SJSA1 (cell line): ENCODE results near the gene CEP295NL. TPM values are rescaled to one million over a fixed set of nuclear protein-coding genes. Genes with fewer than 3 reads are reported as not detected.
"Not testable (repeated sequence)": the region's sequence is repeated elsewhere in the genome, so short reads cannot be mapped to it uniquely, and the experiment has no call there.

Experiments used
- DNase-seq, 2 experiments: peaks; one replicate each; pipeline ENCODE4 v3.0.0-alpha.2; 2015 to 2020; ENCODE audit warnings: low spot score in 2 of 2, low read depth in 1 of 2
- H3K27ac ChIP-seq: fragments of 250-450 bp; sonication (Bioruptor Pico); 2 replicates; pipeline ENCODE4 v1.5.1; 2020; ENCODE audit warnings: mild to moderate bottlenecking, moderate library complexity
- H3K27me3 ChIP-seq: fragments of 250-450 bp; sonication (Bioruptor Pico); replicated peaks from 2 replicates; pipeline ENCODE4 v1.5.1; 2020; ENCODE audit warnings: mild to moderate bottlenecking, moderate library complexity
- H3K36me3 ChIP-seq: fragments of 250-450 bp; sonication (Bioruptor Pico); 2 replicates; pipeline ENCODE4 v1.5.1; 2020; ENCODE audit warnings: mild to moderate bottlenecking
- H3K4me1 ChIP-seq: fragments of 250-450 bp; sonication (Bioruptor Pico); replicated peaks from 2 replicates; pipeline ENCODE4 v1.6.1; 2021; ENCODE audit warnings: mild to moderate bottlenecking
- H3K4me3 ChIP-seq: fragments of 250-450 bp; sonication (Bioruptor Pico); 2 replicates; pipeline ENCODE4 v1.5.1; 2020; ENCODE audit warnings: mild to moderate bottlenecking
- H3K9me3 ChIP-seq: fragments of 250-450 bp; sonication (Bioruptor Pico); replicated peaks from 2 replicates; pipeline ENCODE4 v1.5.1; 2020; ENCODE audit warnings: mild to moderate bottlenecking
- total RNA-seq: library from RNA; depleted of rRNA; stranded (reverse); fragments of >200 nt; shearing (Covaris generic); gene quantifications from 2 replicates; pipeline ENCODE4 v1.2.3, GENCODE V29; 2014

The CEP295NL gene
- total RNA-seq, 1 experiment from 2014 or later, result 0.34 TPM

DNA sequence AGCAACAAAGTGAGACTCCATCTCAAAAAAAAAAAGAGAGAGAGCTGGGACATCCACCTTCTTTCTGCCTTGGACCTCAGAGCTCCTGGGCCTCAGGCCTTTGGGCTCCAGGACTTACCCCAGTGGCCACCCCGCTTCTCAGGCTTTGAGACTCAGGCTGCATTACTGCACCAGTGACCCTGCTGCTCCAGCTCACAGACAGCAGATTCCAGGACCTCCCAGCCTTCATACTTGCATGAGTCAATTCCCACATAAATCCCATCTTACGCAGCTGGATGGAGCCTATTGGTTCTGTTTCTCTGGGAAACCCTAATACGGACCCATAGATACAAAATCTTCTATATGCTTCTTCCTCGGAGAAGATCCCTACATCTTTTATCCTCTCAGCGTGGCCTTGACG is 2.1 kb upstream of the CEP295NL start:
- DNase-seq, result no peak
- no peaks in the 10 kb centered on the region for H3K9me3 ChIP-seq
- H3K27ac ChIP-seq, result no peak overlapping the region
- no peak overlapping the region for H3K4me3 ChIP-seq
- H3K36me3 ChIP-seq, result peaks cover 57% of the 10 kb centered on the region
- no peaks in the 10 kb centered on the region for H3K27me3 ChIP-seq
- H3K4me1 ChIP-seq, result peaks cover 11% of the 10 kb centered on the region

- Histone ChIP-seq H3K4me1 (peaks cover 11% of the 10 kb centered on the region), H3K27me3 (no peaks in the 10 kb centered on the region), H3K9me3 (no peaks in the 10 kb centered on the region), H3K36me3 (peaks cover 53% of the 10 kb centered on the region), H3K27ac (no peak overlapping the region), H3K4me3 (no peak overlapping the region)
- DNase-seq, result no peak
Measured at GRCh38 chr17:78904371-78904770, 1.4 kb upstream of the CEP295NL start.

DNA sequence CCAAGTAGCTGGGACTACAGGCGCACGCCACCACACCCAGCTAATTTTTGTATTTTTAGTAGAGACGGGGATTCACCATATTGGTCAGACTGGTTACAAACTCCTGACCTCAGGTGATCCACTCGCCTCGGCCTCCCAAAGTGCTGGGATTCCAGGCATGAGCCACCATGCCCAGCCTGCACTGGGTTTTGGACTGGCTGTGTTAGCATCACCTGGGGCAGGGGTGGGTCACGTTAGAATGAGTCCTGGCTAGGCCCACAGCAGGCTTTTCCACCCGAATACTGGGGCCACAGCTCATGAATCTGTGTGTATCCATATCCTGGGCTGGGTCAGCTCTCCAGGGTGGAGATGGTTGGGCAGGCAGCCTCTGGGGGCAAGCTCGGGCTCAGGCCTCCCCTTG is 770 bp downstream of the CEP295NL start:
- not testable (repeated sequence) for H3K9me3 ChIP-seq, H3K27ac ChIP-seq, DNase-seq, H3K4me3 ChIP-seq, H3K27me3 ChIP-seq
- Histone ChIP-seq H3K4me1 (peaks cover 11% of the 10 kb centered on the region), H3K36me3 (peaks cover 62% of the 10 kb centered on the region)

DNA sequence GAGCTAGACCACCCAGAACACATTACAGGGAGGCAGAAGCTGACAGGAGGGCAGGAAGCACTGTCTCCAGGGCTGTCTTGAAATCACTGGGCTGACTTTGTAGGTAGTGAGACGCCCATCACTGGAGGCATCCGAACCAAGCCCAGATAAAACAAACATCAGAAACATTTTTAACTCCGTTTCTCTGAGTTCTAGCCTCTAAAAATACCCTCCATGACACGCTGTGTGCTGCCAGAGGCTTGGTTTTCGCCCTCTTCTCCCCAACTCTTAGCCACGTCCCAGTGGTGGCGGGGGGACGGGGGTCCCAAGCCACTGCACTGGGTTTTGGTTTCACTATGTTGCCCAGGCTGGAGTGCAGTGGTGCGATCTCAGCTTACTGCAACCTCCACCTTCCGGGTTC is 1.2 kb downstream of the CEP295NL start:
- Histone ChIP-seq H3K36me3 (peaks cover 63% of the 10 kb centered on the region), H3K27me3 (no peaks in the 10 kb centered on the region), H3K4me3 (no peak overlapping the region), H3K9me3 (no peaks in the 10 kb centered on the region), H3K27ac (no peak overlapping the region), H3K4me1 (peaks cover 11% of the 10 kb centered on the region)
- DNase-seq, result no peak

GRCh38 chr17:78900816-78901215 is 2.2 kb downstream of the CEP295NL start:
- Histone ChIP-seq H3K27ac (no peak overlapping the region), H3K4me1 (peaks cover 11% of the 10 kb centered on the region), H3K9me3 (no peaks in the 10 kb centered on the region), H3K36me3 (peaks cover 63% of the 10 kb centered on the region), H3K27me3 (no peaks in the 10 kb centered on the region), H3K4me3 (no peak overlapping the region)
- no peak for DNase-seq

- Histone ChIP-seq H3K27ac (no peak overlapping the region), H3K36me3 (peaks cover 57% of the 10 kb centered on the region), H3K9me3 (no peaks in the 10 kb centered on the region), H3K27me3 (no peaks in the 10 kb centered on the region), H3K4me1 (peaks cover 11% of the 10 kb centered on the region), H3K4me3 (no peak overlapping the region)
- DNase-seq, result no peak
Measured at GRCh38 chr17:78899361-78900260, 3.4 kb downstream of the CEP295NL start.

DNA sequence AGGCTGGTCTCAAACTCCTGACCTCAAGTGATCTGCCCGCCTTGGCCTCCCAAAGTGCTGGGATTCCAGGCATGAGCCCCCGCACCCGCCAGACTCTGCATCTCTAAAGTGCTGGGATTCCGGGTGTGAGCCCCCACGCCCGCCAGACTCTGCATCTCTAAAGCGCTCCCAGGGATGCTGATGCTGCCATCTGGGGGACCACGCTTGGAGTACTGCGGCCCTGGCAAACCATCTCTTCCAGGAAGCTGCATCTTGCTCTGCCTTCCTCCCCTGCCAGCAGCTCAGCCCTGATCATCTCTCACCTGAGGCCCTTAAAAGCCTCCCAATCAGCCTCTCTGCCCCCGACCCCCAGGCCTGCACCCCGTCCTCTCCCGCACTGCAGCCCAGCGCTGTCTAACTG is 4.1 kb downstream of the CEP295NL start:
- Histone ChIP-seq H3K4me3 (no peak overlapping the region), H3K4me1 (peaks cover 8% of the 10 kb centered on the region), H3K9me3 (no peaks in the 10 kb centered on the region), H3K27ac (no peak overlapping the region), H3K36me3 (peaks cover 50% of the 10 kb centered on the region), H3K27me3 (no peaks in the 10 kb centered on the region)
- no peak for DNase-seq

DNA sequence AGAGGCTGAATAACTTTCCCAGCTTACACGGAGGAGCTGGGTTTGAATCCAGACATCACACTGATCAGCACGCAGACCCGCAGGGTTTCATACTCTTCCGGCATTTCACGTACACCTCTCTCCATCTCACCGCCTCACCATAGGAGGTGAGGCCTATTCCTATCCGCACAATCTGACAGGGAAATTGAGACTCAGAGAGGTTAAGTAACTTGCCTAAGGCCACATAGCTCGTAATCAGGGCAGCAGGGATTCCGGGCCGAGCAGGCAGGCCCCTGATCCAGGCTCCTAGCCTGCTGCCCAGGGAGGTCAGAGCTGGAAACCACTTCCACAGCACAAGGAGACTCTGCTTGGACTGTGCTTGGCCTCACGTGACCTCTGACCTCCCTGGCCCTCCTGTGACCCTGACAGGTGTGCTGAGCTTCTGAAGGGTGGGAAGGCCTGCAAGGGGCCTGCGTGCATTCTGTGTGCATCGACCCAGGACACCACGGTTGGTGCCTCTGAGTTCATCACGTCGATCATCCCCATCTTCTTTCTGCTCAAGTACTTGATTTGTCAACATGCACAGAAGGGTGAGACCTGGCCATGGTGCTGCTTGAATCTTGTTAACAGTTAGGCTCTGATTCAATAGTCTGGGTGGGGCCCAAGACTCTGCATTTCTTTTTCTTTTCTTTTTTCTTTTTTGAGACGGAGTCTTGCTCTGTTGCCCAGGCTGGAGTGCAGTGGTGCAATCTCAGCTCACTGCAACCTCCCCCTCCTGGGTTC is 4.7 kb downstream of the CEP295NL start:
- Histone ChIP-seq H3K4me3 (no peak overlapping the region), H3K27ac (no peak overlapping the region), H3K36me3 (peaks cover 47% of the 10 kb centered on the region), H3K4me1 (peaks cover 1% of the 10 kb centered on the region), H3K9me3 (no peaks in the 10 kb centered on the region), H3K27me3 (no peaks in the 10 kb centered on the region)
- DNase-seq, result no peak

GRCh38 chr17:78897664-78898047 is 5.3 kb downstream of the CEP295NL start:
- Histone ChIP-seq H3K9me3 (no peaks in the 10 kb centered on the region), H3K4me1 (no peaks in the 10 kb centered on the region; the same call in 1 of the 2 replicates), H3K27ac (no peak overlapping the region), H3K36me3 (peaks cover 45% of the 10 kb centered on the region), H3K4me3 (no peak overlapping the region), H3K27me3 (no peaks in the 10 kb centered on the region)
- no peak for DNase-seq

DNA sequence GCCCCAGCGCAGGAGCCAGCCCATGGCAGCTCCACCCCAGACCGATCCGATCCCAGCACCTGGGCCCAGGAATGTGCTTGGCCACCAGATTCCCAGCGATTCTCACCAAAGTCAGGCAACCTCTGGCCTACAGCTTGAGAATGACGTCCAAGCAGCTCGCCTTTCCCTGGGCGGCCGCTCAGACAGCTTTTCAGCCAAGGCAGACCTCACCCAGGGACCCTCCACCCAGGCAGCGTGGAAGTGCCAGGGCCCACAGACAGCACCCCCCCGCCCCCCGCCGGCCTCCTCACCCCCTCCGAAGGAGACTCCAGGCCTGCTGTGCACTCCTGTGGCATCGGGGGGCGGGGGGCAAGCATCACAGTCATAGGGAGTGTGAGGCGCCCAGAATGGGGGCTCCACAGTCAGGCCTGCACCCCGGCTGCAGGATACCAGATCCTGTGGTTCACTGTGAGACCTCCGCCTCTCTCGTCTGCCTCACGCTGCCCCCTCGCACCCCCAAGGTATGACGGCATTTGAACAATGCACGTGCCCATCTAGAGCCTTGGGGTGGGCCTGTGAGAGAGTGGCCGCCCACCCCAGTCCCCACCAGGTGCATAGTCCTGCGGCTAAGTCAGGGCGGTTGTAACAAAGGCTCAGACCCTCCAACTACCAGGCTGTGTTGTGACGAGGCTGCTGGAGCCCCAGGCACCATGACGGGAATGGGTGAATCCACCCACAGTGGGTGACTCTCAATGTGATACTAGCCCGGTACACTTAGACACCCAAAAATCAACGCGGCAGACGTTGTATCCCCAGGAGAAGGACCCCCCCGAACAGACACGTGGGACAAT is 6.0 kb downstream of the CEP295NL start:
- Histone ChIP-seq H3K27ac (no peak overlapping the region), H3K36me3 (peaks cover 45% of the 10 kb centered on the region), H3K27me3 (no peaks in the 10 kb centered on the region), H3K9me3 (no peaks in the 10 kb centered on the region), H3K4me1 (no peaks in the 10 kb centered on the region; the same call in 1 of the 2 replicates), H3K4me3 (no peak overlapping the region)
- no peak for DNase-seq

DNA sequence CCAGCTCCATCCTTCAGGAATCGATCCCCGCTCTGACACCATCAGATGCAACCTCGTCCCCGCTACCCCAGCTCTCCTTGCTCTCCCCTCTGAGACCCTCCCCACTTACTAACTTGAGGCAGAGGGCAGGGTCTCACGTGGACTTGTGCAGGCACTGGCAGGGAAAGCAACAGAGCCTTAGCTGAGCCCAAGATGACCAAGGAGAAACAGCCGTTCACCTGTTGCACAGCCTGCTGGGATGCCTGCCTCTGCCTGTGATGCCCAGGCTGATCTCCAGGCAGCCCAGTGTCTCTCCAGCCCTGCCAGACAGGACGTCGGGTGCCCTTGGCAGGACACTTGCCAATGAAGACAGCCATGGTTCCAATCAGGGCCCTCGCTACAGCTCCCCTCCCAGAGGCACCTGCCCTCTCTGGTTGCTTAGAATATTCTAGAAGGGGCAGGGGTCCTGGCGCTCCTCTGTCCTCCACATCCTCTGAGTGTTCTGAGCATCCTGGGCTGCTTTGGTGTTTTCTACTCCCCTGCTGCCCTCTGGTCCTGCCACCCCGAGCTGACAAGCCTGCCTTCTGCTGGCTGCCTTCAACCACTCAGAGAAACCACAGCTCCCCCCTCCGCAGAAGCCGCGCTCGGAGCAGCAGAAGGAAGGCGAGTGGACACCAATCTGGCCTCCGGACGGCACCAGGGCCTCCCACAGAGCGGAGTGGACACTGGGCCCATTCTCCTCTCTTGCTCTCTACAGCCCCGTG is 6.7 kb downstream of the CEP295NL start:
- Histone ChIP-seq H3K27me3 (no peaks in the 10 kb centered on the region), H3K36me3 (peaks cover 45% of the 10 kb centered on the region), H3K9me3 (no peaks in the 10 kb centered on the region), H3K4me3 (no peak overlapping the region), H3K4me1 (no peaks in the 10 kb centered on the region; the same call in 1 of the 2 replicates), H3K27ac (no peak overlapping the region)
- DNase-seq, result no peak

DNA sequence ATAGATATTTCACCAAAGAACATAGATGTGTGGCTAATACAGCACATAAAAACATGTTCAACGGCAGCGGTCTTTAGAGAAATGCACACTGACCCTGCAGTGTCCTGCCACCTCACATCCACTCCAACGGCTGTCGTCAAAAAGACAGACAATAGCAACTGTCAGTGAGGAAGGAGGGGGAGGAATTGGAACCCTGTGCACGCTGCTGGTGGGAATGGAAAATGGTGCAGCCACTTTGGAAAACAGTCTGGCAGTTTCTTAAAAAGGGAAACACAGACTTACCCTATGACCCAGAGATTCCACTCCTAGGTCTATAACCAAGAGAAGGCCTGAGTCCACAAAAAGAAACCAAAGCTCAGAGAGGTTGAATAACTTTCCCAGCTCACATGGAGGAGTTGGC is 7.7 kb downstream of the CEP295NL start:
- Histone ChIP-seq H3K36me3 (peaks cover 44% of the 10 kb centered on the region), H3K4me3 (no peak overlapping the region), H3K27ac (no peak overlapping the region), H3K9me3 (no peaks in the 10 kb centered on the region), H3K27me3 (no peaks in the 10 kb centered on the region), H3K4me1 (no peaks in the 10 kb centered on the region; the same call in 1 of the 2 replicates)
- no peak for DNase-seq

GRCh38 chr17:78893684-78894083 is 9.3 kb downstream of the CEP295NL start:
- no peaks in the 10 kb centered on the region for H3K27me3 ChIP-seq
- DNase-seq, result no peak
- no peak overlapping the region for H3K4me3 ChIP-seq
- H3K9me3 ChIP-seq, result no peaks in the 10 kb centered on the region
- H3K4me1 ChIP-seq, result no peaks in the 10 kb centered on the region; the same call in 1 of the 2 replicates
- H3K27ac ChIP-seq, result no peak overlapping the region
- H3K36me3 ChIP-seq, result peaks cover 48% of the 10 kb centered on the region
